HG03060 (cell line): ENCODE results near the gene DHRS1.
A peak's percentile ranks its signal among the peaks of the same experiment; 100 is the strongest.

Experiments
- ATAC-seq: cut with Tn5 transposase; IDR thresholded peaks from one replicate; pipeline ENCODE4 v1.9.1; 2021; ENCODE audit warnings: low read depth, moderate number of reproducible peaks; ENCODE audit not compliant: unreplicated experiment

Gene DHRS1

DNA sequence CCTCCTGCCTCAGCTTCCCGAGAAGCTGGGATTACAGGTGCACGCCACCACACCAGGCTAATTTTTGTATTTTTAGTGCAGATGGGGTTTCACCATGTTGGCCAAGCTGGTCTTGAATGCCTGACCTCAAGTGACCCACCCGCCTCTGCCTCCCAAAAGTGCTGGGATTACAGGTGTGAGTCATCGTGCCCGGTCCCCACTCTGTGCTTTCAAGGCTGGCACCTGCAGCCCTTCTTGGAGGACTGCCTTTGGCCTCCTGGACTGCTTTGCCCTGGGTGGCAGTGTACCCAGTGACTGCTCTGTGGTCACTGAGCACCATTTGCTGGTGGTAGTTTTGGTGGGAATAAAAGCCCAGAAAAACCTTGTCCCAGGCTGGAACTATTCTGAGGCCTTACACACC, 12.6 kb downstream of the DHRS1 start:
- no peak for ATAC-seq

DNA sequence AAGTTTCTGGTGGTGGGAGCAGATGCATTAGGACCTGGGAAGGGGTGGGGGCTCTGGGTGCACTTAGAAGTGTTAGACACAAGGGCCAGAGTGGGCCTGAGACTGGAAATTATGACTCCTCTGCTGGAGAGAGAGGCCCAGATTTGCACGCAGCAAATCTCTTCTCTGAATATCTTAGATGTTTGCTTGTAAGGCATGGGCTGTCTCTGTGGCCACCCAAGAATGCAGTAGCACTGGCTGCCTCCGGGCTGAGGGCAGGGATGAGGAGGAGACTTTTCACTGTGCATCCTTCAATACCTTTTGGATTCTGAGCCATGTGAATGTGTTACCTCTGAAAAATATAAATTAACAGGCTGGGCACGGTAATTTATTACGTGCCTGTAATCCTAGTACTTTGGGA, 14.2 kb downstream of the DHRS1 start:
- ATAC-seq = no peak

DNA sequence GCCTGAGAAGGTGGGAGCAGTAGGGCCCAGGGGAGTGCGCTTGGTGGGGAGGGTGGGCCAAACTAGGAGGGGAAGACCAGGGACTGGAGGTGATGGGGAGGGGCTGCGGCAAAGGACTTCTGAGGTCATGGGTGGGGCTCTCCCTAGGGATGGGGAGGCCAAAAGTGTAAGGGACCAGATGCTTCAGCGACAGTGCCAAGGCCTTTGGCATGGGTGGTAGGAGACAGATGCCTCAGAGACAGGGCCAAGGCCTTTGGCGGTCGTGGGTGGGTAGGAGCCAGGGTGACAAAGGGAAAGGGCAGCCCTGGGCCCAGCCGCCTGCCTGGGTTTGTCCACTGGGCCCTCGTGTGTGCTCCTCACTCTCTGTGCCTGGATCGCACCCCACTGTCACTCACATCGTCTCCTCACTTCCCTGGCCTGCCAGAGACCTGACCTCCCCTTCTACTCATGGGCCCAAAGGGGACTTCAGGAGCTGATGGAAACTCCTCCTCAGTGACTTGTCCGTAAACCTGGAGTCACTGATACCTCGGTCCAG, 15.0 kb downstream of the DHRS1 start:
- ATAC-seq = no peak

DNA sequence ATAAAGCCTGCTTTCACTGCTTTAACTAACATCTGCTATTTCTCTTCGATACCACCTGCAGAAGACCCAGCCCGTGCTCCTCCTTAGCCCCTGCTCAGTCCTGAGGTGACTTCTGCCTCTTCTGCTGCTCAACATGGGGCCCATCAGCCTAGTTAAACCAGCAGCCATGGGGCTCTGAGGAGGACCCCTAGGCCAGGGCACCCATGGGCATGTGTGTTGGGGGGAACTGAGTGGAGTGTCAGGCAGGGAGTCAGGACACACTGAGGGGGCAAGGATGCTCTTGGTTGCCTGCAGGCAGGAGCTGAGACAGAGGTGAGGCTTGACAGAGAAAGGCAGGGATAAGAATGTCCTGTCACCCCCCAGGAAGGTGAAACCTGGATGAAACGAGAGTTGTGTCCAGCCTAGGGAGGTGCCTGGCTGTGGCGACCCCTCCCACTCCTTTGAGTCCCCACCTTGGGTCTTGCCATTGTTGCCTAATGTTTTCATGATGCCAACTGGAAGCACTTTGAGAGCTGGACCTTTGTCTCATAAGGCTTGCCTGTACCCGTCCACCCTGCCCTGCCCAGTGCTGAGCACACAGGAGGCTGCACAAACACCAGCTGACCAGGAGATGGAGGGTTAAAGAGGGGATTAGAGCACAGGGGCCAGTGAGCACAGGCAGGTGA, 15.7 kb downstream of the DHRS1 start:
- ATAC-seq = no peak

DNA sequence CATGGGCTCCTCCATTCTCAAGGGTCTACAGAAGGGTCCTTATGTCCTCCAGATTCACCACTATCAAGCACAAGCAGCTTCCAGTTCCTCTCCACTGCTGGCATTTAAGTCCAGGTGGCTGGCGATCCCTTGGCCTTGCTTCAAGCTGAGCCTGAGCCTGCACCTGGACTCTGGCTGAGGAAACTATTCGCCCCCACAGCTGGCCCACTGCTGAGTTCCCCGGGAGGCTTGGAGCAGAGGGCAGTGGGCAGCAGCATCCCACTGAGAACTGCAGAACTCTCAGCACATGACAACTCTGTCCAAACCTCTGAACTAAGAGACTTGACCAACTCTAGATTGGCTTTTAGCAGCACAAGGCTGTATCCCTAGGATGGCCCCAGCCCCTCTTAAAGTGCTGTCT, 16.8 kb downstream of the DHRS1 start:
- no peak for ATAC-seq

DNA sequence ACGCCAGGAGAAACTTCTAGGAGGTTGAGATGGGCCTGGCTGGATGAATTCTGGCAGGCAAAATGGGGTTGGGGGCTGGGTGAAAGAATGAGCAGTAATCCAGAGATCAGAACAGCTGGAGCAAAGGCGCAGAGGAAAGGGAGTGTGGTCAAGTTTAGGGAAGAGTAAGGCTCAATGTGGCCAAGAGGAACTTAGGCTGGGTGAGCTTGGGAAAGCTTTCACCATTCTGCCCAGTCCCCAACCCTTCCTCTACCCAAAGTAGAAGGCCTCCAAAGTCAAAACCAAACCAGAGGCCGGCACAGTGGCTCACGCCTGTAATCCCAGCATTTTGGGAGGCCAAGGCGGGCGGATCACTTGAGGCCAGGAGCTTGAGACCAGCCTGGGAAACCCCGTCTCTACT, 17.9 kb downstream of the DHRS1 start:
- ATAC-seq = no peak

DNA sequence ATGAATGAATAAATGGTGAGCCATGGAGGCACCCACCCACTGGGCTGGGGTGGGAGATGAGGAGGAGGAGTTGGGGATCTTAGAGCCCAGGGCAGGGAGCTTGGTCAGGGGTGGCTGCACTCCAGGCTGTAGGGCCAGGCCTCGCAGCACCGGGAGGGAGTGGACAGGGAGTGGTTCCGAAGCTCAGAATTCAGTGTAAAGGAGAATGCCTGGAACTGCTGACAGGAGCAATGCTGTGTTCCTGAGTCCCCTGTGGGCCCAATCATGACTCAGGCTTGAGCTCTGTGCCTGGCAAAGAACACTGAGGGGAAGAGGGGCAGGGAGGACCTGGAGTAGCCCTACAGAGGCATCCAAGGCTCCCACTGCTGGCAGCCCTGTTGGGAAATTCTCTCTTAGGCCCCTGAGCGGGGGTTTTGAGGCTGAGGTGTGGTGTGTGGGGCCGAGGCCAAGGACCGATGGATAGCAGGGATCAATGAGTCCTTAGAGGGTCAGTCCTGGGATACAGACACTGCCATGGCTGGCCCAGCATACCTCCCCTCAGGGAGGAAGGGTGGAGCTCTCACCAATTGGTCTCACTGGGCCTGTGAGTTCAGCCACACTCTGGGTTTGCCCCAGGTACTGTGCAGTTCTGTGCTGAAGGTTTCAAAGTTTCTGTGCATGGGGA, 18.7 kb downstream of the DHRS1 start:
- ATAC-seq = no peak

DNA sequence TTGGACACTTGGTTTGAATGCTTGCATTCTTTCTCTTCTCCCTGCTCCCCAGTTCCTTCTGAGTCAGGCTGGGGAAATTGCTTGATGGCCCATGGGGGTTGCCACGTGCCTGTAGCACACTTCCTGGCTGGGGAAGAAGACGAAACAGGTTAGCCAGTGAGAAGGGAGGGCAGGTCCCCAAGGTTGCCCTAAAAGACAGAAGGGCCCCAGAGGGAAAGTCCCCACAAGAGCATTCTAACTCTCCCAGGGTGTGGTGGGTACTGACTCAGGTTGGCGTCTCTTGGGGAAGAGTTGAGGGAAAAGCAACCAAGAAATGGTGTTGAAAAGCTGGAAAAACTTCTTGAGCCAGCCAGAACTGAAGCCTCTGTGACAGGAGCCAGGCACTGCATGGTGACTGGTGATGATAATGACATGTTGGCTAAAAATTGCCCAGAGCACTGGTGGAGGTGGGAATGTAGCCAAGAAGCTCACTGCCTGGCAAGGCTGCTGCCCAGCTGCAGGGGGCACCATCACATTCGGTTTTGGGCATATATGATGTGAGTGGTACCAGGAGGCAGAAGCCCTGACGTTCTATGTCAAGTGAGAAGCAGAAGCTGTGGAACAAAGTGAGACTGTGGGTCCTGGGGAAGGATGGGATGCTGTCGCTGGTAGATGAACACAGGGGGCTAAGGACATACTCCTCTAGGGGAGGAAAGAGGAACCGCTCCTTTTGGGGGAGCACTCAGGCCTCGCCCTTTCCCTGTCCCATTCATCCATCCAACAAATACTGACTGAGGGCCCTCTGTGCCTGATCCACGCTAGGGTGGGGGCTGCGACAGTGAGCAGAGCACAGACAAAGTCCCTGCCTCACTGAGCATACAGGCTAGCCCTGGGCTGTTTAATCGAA, 20.0 kb downstream of the DHRS1 start:
- no peak for ATAC-seq

DNA sequence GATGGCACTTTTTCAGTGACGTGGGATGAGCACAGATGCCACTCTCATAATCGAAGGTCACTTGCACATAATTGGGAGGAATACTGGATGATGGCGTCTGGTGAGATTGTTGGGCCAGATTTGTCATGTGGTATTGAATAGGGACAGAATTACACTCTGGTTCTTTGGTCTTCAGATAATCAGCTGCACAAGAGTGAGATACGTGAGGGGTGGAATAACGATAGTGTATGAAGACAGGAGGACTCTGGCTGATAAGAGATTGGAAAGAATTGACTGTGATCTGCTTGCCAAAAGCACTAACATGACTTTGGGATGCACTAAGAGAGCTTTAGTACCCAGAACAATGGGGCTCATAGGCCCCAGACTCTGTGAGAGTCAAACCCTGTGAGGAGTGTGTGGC, 21.2 kb downstream of the DHRS1 start:
- no peak for ATAC-seq

DNA sequence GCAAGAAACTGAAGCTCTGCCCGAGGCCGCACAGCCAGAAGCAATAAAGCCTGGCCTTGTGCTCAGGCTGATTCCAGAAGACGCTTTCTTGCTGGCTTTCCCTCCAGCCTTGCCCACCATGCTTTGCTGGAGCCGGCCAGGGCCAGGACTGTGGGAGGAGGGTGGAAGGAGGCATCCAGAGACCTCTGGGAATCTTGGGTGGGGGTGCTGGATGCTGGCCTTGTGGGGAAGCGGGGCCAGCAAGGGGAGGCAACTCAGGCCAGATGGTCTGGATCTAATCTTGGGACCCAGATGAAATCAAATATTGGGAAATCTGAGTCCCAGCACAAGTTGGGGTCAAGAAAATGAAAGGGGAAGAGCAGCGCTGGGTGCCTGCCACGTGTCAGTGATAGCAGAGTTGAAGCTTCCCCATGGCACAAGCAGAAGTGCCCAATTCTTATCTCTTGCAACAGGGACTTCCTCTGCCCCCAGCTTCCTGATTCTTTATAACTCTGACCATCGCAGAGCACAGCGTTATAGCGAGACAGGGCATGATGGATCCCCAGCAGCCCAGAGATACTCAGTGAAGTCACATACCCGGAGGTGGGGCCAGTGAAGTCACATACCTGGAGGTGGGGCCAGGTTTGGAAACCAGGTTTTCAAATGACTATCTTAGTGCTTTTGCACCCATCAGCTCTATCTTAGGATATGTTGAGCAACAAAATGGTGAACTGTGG, 21.8 kb downstream of the DHRS1 start:
- no peak for ATAC-seq

DNA sequence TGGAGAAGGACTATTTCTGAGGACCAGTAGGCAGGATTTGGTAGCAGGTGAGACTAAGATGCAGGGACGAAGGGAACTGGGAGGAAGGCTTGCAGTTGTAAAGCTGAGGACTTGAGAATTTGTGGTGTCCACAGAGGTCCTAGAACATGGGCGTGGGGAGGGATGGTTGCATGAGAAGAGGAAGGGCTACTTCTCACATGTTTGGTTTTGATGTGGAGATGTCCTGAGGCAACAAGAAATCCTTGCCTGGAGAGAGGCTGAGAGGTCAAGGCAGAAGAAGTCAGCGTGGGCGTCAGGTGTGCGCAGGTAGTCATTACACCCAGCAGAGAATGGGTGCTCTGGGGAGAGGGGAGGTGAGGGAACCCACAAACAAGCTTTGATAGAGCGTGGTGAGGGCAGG, 22.5 kb downstream of the DHRS1 start:
- no peak for ATAC-seq

DNA sequence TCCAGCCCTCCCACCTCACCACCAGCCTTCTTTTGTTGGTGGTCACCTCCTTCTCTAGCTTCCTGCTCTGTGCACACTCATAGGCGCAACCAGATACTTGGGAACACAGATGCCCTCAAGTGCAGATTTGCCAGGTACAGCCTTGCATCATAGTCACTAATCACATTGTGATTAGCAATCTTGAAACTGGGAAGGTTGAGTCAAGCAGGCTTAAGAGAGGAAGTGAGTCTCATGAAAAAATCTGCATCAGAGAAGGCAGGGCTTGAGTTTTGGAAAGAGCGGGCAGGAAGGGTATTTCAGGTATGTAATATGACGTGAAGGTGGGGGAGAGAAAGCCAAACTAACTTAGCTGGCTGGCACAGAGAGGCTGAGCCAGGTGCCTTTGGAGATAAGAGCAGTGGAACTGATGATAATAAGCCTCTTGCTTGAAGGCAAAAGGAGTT, 25.5 kb downstream of the DHRS1 start:
- peak; percentile 40 for ATAC-seq

DNA sequence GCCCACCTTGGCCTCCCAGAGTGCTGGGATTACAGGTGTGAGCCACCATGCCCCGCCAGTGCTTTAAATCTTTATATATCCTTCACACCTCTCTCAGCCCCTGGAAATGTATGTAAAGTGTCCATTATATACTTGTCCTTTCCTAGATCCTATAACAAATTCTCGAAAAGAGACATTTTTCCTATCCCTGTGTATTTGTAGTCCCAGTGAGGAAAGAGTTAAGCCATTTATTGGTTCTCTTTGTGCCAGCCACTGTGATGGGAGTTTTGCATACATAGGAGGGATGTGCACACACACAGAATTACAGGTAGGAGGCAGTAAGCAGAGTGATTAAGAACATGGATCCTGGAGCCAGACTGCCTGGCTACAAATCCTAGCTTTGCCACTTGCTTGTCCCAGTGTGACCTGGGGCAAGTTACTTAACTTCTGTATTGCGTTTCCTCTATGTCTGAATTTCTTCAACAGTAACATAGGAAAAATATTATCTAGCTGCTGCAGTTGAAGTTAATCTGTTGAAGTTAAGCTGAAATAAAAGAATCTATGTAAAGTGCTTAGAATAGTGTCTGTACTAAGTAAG, 26.1 kb downstream of the DHRS1 start:
- ATAC-seq = no peak

DNA sequence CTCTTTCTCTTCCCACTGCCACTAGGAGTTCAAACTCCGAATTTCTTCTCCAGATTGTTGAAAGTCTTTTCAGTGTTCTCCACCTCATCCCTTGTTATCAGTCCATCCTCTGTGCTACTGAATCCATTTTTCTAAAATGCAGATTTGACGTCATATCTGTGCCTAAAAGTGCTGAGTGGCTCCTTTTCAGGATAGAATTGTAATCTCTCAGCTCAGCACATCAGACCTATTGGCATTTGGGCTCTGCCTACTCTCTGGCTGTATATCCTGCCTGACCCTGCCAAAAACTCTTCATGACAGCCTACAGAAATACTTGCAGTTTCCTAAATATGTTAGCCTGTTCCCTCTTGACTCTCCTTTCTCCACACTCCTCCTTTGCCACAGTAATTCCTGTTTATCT, 27.1 kb downstream of the DHRS1 start:
- ATAC-seq = no peak

DNA sequence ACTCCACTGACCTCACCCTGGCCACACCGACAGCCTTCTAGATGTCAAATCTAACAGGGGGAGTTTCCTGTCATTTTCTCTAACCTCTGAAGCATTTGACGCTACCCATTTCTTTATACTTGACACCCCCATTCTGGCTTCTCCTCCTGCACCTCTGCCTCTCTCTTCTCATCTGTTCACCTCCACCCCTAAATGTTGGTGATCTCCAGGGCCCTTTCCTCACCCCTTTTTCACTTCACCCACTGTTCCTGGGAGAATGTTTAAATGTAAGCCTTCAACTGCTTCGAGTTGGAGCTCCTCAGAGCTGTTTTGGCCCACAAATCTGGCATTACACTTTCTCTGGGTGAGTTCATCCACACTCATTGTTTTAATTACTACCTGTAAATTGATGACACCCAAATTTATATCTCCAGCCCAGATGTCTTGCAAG, 27.7 kb downstream of the DHRS1 start:
- ATAC-seq = no peak

DNA sequence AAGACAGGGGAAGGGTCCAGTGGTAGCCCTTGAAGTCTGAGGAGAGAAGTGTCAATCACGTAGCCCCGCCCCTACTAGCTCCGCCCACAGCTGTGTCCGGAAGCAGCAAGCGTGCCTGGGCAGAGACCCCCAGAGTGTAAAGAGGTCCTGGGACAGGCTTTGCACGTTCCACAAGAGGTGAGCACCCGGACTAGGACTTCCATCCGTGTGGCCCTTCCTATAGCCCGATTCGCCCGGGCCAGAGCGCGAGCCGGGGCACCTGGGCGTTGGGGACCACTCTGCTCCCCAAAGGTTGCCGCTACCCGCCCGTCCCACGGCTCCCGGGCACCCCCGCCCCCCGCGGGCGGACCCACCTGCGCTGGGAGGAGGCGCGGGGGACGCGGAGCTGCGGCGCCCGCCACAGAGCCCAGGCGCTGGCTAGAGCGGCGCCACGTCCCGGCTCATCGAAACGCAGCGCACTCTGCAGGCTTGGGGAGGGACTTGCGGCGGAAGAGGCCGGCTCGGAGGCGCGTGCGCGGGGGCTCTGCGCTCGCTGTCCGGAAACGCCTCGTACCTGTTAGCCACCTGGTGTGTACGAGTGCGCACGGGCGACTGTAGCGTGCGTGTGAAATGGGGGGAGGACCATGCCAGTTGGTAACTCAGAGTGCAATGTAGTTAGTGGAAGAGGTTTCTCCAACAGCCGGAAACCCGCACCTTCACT, 28.3 kb downstream of the DHRS1 start, which contains the start of gene RABGGTA:
RABGGTA (minus strand) TSS at position 464 of the 700 bp plus-strand sequence. CDS start 482 bp downstream, outside the sequence.
- ATAC-seq = peak; percentile 45

DNA sequence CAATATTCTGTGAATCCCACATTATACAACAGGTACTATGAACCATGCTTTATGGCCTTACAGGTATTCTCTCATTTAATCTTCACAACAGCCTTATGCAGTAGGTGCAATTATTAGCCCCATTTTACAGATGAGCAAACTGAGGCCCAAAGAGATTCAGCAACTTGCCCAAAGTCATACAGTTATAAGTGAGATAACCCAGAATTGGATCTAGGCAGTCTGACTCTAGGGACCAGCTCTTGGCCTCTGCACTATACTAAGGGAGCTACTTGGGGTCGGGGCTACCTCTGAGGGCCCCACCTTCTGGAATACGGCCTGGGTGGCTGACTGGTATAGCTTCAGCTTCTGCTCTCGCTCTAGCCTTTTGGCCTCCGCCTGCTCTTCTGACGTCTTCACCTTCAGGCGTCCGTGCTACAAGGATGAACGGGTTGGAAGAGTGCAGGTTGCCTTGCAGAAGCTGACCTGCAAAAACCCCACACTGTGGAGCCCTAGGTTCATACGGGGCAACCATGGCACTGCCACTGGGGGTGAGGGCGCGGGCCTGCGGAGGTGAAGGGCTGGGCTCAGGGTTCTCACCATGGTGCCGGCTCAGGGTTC, 28.9 kb downstream of the DHRS1 start:
- peak; percentile 0 for ATAC-seq

DNA sequence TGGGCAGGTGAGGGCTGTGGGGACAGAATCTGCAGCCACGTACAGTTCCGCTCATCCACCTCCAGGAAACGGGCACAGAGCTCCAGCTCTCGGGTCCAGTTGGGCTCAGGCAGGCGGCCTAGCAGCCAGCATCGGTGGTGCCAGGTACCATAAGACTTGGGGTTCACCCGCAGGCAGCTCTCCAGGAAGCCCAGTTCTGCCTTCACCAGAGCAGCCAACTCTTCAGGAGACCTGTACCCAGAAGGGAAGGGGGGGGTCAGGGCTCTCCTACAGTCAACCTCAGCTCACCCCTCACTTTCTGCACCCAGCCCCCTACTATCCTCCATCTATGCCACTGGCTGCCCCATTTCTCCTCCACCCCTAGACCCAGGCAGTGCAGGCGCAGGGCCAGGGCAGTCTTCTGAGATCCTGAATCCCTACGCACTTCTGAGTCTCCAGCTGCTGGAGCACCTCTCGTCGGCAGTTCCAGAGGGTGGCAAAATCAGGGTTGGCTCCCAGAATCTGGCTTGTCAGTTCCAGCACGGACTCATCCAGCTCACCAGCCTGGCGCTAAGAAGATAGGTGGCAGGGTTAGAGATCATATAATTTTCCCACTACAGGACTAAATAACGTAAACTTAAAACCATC, 29.6 kb downstream of the DHRS1 start:
- ATAC-seq = no peak

DNA sequence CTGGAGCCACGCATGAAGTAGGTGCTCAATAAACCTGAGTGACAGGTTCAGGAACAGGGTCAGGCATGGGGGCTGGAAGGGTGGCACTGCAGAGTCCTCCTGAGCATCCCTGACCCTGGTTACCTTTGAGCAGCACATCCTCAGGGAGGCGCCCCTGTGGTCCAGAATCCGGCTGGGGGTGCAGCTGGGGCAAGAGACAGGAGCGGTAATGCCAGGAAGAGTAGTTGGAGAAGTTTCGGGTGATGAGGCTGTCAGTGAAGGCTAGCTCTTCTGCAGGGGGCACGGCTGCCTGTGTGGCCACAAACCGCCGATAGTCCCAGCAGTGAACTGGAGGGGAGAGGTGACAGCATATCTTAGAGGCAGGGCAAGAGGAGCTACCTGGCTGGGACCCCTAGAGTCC, 30.2 kb downstream of the DHRS1 start:
- ATAC-seq = no peak
